ENCODE data around the gene LILRB5. TPM values are rescaled to one million over a fixed set of nuclear protein-coding genes. Genes with fewer than 3 reads are reported as not detected.
"Not testable (repeated sequence)": the region's sequence is repeated elsewhere in the genome, so short reads cannot be mapped to it uniquely, and the experiment has no call there.

Gene LILRB5
- total RNA-seq, 1 donor from 2014 or later, result 38.2 TPM

DNA sequence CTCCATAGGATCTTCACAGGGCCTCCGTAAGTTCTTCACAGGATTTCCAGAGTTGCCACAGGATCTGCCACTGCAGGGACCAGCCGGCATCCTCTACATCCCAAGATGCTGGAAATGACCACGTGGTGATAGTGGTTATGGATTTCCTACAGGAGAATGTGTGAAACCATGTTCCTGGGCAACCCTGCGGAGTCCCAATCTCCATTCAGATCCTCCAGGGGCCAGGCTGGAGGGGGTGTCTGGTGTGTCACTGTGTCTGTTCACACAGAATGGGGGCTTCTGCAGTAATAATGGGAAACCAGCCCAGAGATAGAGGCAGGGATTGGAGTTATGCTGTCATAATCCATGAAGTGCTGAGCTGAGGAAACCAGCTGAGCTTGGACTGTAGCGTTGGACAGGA is 23.1 kb downstream of the LILRB5 start:
- no peaks in the 10 kb centered on the region for H3K9me3 ChIP-seq
- TF ChIP-seq, protein P1, sequence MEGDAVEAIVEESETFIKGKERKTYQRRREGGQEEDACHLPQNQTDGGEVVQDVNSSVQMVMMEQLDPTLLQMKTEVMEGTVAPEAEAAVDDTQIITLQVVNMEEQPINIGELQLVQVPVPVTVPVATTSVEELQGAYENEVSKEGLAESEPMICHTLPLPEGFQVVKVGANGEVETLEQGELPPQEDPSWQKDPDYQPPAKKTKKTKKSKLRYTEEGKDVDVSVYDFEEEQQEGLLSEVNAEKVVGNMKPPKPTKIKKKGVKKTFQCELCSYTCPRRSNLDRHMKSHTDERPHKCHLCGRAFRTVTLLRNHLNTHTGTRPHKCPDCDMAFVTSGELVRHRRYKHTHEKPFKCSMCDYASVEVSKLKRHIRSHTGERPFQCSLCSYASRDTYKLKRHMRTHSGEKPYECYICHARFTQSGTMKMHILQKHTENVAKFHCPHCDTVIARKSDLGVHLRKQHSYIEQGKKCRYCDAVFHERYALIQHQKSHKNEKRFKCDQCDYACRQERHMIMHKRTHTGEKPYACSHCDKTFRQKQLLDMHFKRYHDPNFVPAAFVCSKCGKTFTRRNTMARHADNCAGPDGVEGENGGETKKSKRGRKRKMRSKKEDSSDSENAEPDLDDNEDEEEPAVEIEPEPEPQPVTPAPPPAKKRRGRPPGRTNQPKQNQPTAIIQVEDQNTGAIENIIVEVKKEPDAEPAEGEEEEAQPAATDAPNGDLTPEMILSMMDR (IDR thresholded peaks at IDR 0.05), result no peak
- H3K36me3 ChIP-seq, result no peaks in the 10 kb centered on the region
- DNase-seq (ENCODE audit: low spot score in 2 of 2), result peak in 1 of 2 donors; percentile 18
- intact Hi-C loops (cut with DNase I), result no loop called here
- H3K27ac ChIP-seq, result no peak overlapping the region
- peaks cover 3% of the 10 kb centered on the region for H3K27me3 ChIP-seq
- H3K4me1 ChIP-seq, result no peaks in the 10 kb centered on the region
- no peak overlapping the region for H3K4me3 ChIP-seq

GRCh38 chr19:54231077-54231931 is 25.8 kb downstream of the LILRB5 start:
- no peaks in the 10 kb centered on the region for H3K36me3 ChIP-seq
- H3K9me3 ChIP-seq, result no peaks in the 10 kb centered on the region
- no peaks in the 10 kb centered on the region for H3K4me1 ChIP-seq
- H3K4me3 ChIP-seq, result no peak overlapping the region
- TF ChIP-seq, protein P1 (IDR thresholded peaks at IDR 0.05), result peak; percentile 78 to 81 (median 80)
- intact Hi-C loops (cut with DNase I), result loop anchor here (1.0 to 2.0 kb wide), 2 partner anchors 27 to 63 kb away; no protein-coding TSS in a partner anchor
- H3K27ac ChIP-seq, result no peak overlapping the region
- peak in 1 of 2 donors; percentile 87 for DNase-seq (ENCODE audit: low spot score in 2 of 2)
- H3K27me3 ChIP-seq, result peaks cover 3% of the 10 kb centered on the region

DNA sequence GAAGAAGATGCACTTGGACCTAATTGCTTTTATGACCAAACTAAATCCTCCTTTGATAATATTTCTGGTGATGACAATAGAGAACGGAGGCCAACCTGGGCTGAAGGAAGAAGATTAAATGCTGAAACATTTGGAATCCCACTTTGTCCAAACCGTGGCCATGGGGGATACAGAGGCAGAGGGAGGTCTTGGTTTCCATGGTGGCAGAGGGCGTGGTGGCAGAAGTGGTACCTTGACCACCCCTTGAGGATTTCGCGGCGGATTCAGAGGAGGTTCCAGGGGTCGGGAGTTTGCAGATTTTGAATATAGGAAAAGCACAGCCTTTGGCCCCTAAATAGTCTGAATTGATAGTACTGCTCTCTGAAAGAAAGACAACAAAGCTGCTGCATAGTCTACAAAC is 27.0 kb downstream of the LILRB5 start:
- peak in 1 of 2 donors; percentile 39 for DNase-seq (ENCODE audit: low spot score in 2 of 2)
- TF ChIP-seq, protein P1 (IDR thresholded peaks at IDR 0.05), result no peak
- intact Hi-C loops (cut with DNase I), result loop anchor here (2.0 kb wide), 1 partner anchor 25 kb away; no protein-coding TSS in a partner anchor

GRCh38 chr19:54229146-54229545 is 27.9 kb downstream of the LILRB5 start:
- H3K9me3 ChIP-seq, result no peaks in the 10 kb centered on the region
- intact Hi-C loops (cut with DNase I), result no loop called here
- H3K27me3 ChIP-seq, result peaks cover 3% of the 10 kb centered on the region
- no peak for DNase-seq (ENCODE audit: low spot score in 2 of 2)
- TF ChIP-seq, protein P1 (IDR thresholded peaks at IDR 0.05), result no peak
- H3K36me3 ChIP-seq, result no peaks in the 10 kb centered on the region
- no peak overlapping the region for H3K27ac ChIP-seq
- H3K4me1 ChIP-seq, result no peaks in the 10 kb centered on the region
- H3K4me3 ChIP-seq, result no peak overlapping the region

More for the DNA sequence above, 27.0 kb downstream of the LILRB5 start:
- Histone ChIP-seq H3K36me3 (no peaks in the 10 kb centered on the region), H3K9me3 (no peaks in the 10 kb centered on the region), H3K4me3 (no peak overlapping the region), H3K27ac (no peak overlapping the region), H3K4me1 (no peaks in the 10 kb centered on the region), H3K27me3 (peaks cover 3% of the 10 kb centered on the region)

DNA sequence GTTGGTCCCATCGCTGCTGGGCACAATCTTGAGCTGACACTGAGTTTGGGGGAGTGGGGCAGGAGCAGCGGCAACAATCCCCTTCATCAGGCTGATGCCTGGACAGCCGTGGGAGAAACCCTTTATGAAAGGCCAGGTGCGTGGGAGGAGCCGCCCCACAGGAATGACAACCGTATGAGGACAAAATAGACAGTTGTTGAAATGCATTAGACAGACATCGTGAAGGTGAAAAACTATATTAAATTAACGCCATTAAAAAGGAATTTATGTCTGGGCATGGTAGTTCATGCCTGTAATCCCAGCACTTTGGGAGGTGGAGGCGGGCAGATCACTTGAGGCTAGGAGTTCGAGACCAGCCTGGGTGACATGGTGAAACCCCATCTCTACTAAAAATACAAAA is 32.5 kb downstream of the LILRB5 start:
- DNase-seq (ENCODE audit: low spot score in 2 of 2); H3K9me3 ChIP-seq; H3K27ac ChIP-seq; H3K4me3 ChIP-seq; H3K4me1 ChIP-seq; H3K36me3 ChIP-seq; H3K27me3 ChIP-seq; intact Hi-C loops (cut with DNase I): not testable (repeated sequence)

GRCh38 chr19:54223937-54224281 is 33.2 kb downstream of the LILRB5 start:
- DNase-seq (ENCODE audit: low spot score in 2 of 2); H3K36me3 ChIP-seq; H3K4me3 ChIP-seq; H3K27ac ChIP-seq; intact Hi-C loops (cut with DNase I); H3K27me3 ChIP-seq; H3K9me3 ChIP-seq; H3K4me1 ChIP-seq: not testable (repeated sequence)

DNA sequence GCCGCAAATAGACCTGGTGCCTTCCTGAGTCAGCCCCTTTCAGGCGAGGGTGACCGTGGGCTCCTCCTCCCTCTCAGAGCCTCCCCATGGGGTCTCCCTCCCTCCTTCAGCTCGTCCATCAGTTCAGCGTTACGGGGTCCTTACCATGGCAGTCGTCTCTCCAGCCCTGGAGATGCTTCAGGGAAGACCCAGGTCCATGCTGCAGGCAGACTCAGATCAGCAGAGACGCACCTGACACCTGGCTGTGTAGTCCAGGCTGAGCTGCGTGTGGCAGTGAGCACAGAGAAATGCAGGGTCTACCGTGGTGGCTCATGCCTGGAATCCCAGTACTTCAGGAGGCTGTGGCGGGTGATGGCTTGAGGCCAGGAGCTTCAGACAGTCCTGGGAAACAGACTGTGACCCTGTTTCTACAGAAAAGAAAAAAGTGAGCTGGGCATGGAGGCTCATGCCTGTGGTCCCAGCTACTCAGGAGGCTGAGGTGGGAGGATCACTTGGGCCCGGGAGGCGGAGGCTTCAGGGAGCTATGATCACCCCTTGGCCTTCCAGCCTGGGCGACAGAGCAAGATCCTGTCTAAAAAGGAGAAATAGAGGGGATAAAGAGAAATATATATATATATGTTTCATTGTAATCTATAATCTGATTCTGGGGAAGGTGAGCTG is 33.7 kb downstream of the LILRB5 start:
- H3K27me3 ChIP-seq; DNase-seq (ENCODE audit: low spot score in 2 of 2); intact Hi-C loops (cut with DNase I); H3K4me3 ChIP-seq; H3K9me3 ChIP-seq; H3K4me1 ChIP-seq; H3K27ac ChIP-seq: not testable (repeated sequence)
- peaks cover 0 to 11% of the 10 kb centered on the region in 2 donors for H3K36me3 ChIP-seq

- H3K4me3 ChIP-seq; intact Hi-C loops (cut with DNase I); H3K4me1 ChIP-seq; H3K9me3 ChIP-seq; H3K27ac ChIP-seq; H3K27me3 ChIP-seq: not testable (repeated sequence)
- peak in 1 of 2 donors; percentile 72 for DNase-seq (ENCODE audit: low spot score in 2 of 2)
- peaks cover 0 to 11% of the 10 kb centered on the region in 2 donors for H3K36me3 ChIP-seq
Measured at GRCh38 chr19:54222474-54223276, 34.4 kb downstream of the LILRB5 start, which contains the start of gene LILRB3. Gene LILRB3, minus strand, starts transcription at chr19:54223007. Its CDS starts 31 bp downstream, at chr19:54222976.

DNA sequence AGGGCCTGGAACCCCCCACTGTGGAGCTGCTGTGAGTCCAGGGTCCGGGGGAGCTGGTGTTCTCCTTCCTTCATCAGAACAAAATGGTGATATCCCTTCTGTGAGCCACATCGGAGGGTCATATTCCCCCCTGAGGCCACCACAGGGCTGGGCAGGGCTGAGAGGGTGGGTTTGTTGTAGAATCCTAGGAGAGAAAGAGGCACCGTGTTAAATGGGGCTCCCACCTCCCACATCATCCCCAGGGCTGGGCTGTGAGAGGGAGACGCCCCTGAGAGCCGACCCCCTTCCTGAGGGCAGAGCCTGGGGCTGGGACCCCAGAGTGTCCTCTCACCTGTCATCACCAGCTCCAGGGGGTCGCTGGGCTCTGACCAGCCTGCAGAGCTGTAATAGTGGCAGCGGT is 35.1 kb downstream of the LILRB5 start:
- H3K27ac ChIP-seq; DNase-seq (ENCODE audit: low spot score in 2 of 2); intact Hi-C loops (cut with DNase I); H3K4me3 ChIP-seq; H3K9me3 ChIP-seq; H3K27me3 ChIP-seq; H3K4me1 ChIP-seq: not testable (repeated sequence)
- H3K36me3 ChIP-seq, result peaks cover 0 to 13% of the 10 kb centered on the region in 2 donors
